ENCODE measurements around the gene ZNF217. TPM values are rescaled to one million over a fixed set of nuclear protein-coding genes. Genes with fewer than 3 reads are reported as not detected.

The ZNF217 gene
- total and polyA plus RNA-seq, 9 of the 15 experiments (the other 6 are each of a cell fraction or from before 2014, with no cell fraction given) = 3.0 to 41.8 (median 16.8) TPM

GRCh38 chr20:53593466-53594007, at the start of gene ZNF217 (continued):
- TF ChIP-seq RBM22 (IDR thresholded peaks at IDR 0.05; ENCODE audit: low read depth, low read length, poor library complexity, severe bottlenecking) = peak; percentile 19

- Histone ChIP-seq H3K4me3 (no peak overlapping the region; the same call in 1 of the 2 replicates), H3K9me1 (ENCODE audit: control insufficient read depth, insufficient read depth, low read length) (no peaks in the 10 kb centered on the region), H3K4me1 (replicated peaks in 1 of 2; ENCODE audit: control insufficient read depth in 2 of 2, insufficient read depth in 2 of 2, low read length in 2 of 2) (peaks cover 23 to 25% of the 10 kb centered on the region in 2 experiments), H3K36me3 (ENCODE audit: control insufficient read depth, insufficient read depth, low read length) (no peaks in the 10 kb centered on the region), H3K27me3 (ENCODE audit: control insufficient read depth in 2 of 2, insufficient read depth in 2 of 2, low read length in 2 of 2) (no peaks in the 10 kb centered on the region), H3K4me2 (ENCODE audit: insufficient read depth, low read length) (peak overlapping the region; percentile 85), H2AFZ (ENCODE audit: low read depth, low read length) (peak overlapping the region; percentile 96), H3K9ac (ENCODE audit: insufficient read depth in 1 of 2, low read depth in 2 of 2, low read length in 2 of 2) (peak overlapping the region; percentile 67 to 84; a peak in 3 of 4 replicates), H4K20me1 (replicated peaks; ENCODE audit: control insufficient read depth, insufficient read depth, low read length) (no peaks in the 10 kb centered on the region), H3K9me3 (replicated peaks; ENCODE audit: control insufficient read depth, insufficient read depth, low read depth, low read length) (no peaks in the 10 kb centered on the region), H3K27ac (ENCODE audit: extremely low read depth, low read depth, low read length) (peak overlapping the region; percentile 95), H3K79me2 (ENCODE audit: control insufficient read depth, insufficient read depth, low read length) (no peaks in the 10 kb centered on the region)
- BruUV-seq (replicated peaks) = TSS peak; percentile 91
- ChIA-PET POLR2A (interaction anchor here (0.5 to 1.4 kb wide), 8 partner anchors 9 to 577 kb away, joined by 3 to 13 read pairs (median 3); no protein-coding TSS in a partner anchor), CTCF (ENCODE audit: low intra/inter-chr PET ratio) (no interaction called here)
- in situ Hi-C loops (cut with MboI) (no loop called here), intact Hi-C loops (cut with micrococcal nuclease) (loop anchor here (2.0 to 5.0 kb wide), 3 partner anchors 36 to 94 kb away; no protein-coding TSS in a partner anchor)
- FAIRE-seq (no peak), DNase-seq (ENCODE audit: extremely low read depth in 1 of 4, low spot score in 3 of 4) (peak; percentile 37 to 75 (median 52)), ATAC-seq (peak; percentile 83)
- 3% methylated on average over 12 of the region's 12 CpGs for WGBS (ENCODE audit: insufficient coverage, low coverage, missing lambda C conversion rate)
- TF ChIP-seq NCOA6 (IDR thresholded peaks at IDR 0.05) (peak; percentile 9; the same call in 1 of the 2 replicates), PKNOX1 (IDR thresholded peaks at IDR 0.05) (peak; percentile 57), STAT5A (IDR thresholded peaks at IDR 0.05; ENCODE audit: borderline replicate concordance, low read length) (no peak), FOSL1 (tag; conservative IDR thresholded peaks at IDR 0.05) (peak; percentile 64; the same call in 1 of the 2 replicates), TBP (optimal IDR thresholded peaks at IDR 0.05; ENCODE audit: low read depth, low read length) (peak; percentile 33), BRD9 (IDR thresholded peaks at IDR 0.05; ENCODE audit: low read depth, partially characterized antibody) (peak; percentile 31), NFE2 (IDR thresholded peaks at IDR 0.05; ENCODE audit: low read depth) (peak; percentile 52), CREB3 (tag; conservative IDR thresholded peaks at IDR 0.05; ENCODE audit: low read depth) (peak; percentile 52; the same call in 1 of the 2 replicates), CCNT2 (IDR thresholded peaks at IDR 0.05; ENCODE audit: borderline replicate concordance, extremely low read depth, insufficient read length, low read depth, low read length) (no peak), CUX1 (CRISPR knock-in tag; IDR thresholded peaks at IDR 0.05) (0 out of 2 replicates have a peak, but pooled peaks have one; percentile 13)
These were observed 49.6 kb upstream of the ZNF217 start for GRCh38 chr20:53643031-53643832.
